H1 (cell line): ENCODE data around the gene SCNN1G. TPM values are rescaled to one million over a fixed set of nuclear protein-coding genes. Genes with fewer than 3 reads are reported as not detected.

ENCODE experiments used
- CTCF ChIA-PET: fragments of 300-600 bp; sonication (Branson Sonifier 250); formaldehyde crosslinking; loops from one replicate; lab custom pipeline; 2021; ENCODE audit not compliant: partially characterized antibody; lab: Charles Lee
- POLR2A ChIA-PET: fragments of 300-600 bp; sonication (Branson Sonifier 250); formaldehyde crosslinking; loops from one replicate; lab custom pipeline; 2021; ENCODE audit warnings: inconsistent platforms; ENCODE audit not compliant: partially characterized antibody; lab: Charles Lee
- DNase-seq, 2 experiments: peaks; one replicate each; pipeline versions ENCODE4 v3.0.0 to v3.0.0-alpha.2; 2010 to 2022; ENCODE audit warnings: low spot score in 2 of 2, low read depth in 1 of 2, mixed read lengths in 1 of 2
- FAIRE-seq: peaks from 2 replicates; lab custom pipeline; 2011; peaks lifted over from hg19 to GRCh38; lab: Jason Lieb, UNC
- H2AFZ ChIP-seq: 2 replicates; pipeline ENCODE4 v1.8.1; 2012; ENCODE audit warnings: low read length, inconsistent platforms
- H2AK5ac ChIP-seq: 2 replicates; pipeline ENCODE4 v1.6.1; 2013; ENCODE audit warnings: low read depth, low read length
- H2BK120ac ChIP-seq: replicated peaks from 2 replicates; pipeline ENCODE3; 2013; ENCODE audit warnings: low read depth, low read length, inconsistent platforms
- H2BK12ac ChIP-seq: 2 replicates; pipeline ENCODE4 v1.6.1; 2013; ENCODE audit warnings: low read depth, low read length
- H2BK15ac ChIP-seq: 2 replicates; pipeline ENCODE4 v1.6.1; 2013; ENCODE audit warnings: low read length
- H2BK20ac ChIP-seq: 2 replicates; pipeline ENCODE4 v1.6.1; 2013; ENCODE audit warnings: low read length
- H2BK5ac ChIP-seq: 2 replicates; pipeline ENCODE4 v1.6.1; 2013; ENCODE audit warnings: low read depth, low read length
- H3K14ac ChIP-seq: 2 replicates; pipeline ENCODE4 v1.6.1; 2013; ENCODE audit warnings: inconsistent platforms; ENCODE audit not compliant: insufficient read length
- H3K18ac ChIP-seq: 2 replicates; pipeline ENCODE4 v1.6.1; 2013; ENCODE audit warnings: low read length; ENCODE audit errors: extremely low read depth
- H3K23ac ChIP-seq: 2 replicates; pipeline ENCODE4 v1.6.1; 2013; ENCODE audit warnings: inconsistent platforms; ENCODE audit not compliant: insufficient read length
- H3K23me2 ChIP-seq: 2 replicates; pipeline ENCODE4 v1.6.1; 2013; ENCODE audit warnings: low read depth, low read length
- H3K27ac ChIP-seq: 2 replicates; pipeline ENCODE4 v1.6.1; 2011; ENCODE audit warnings: low read depth, low read length, inconsistent platforms
- H3K27me3 ChIP-seq, 4 experiments: replicated peaks in 1 of 4; 1 replicate in 1 of 4; 2 replicates in 3 of 4; pipeline versions ENCODE4 v1.6.1 to v1.8.1; 2011 to 2013; ENCODE audit warnings: low read length in 3 of 4, mild to moderate bottlenecking in 3 of 4, inconsistent platforms in 2 of 4, mixed read lengths in 2 of 4, moderate library complexity in 1 of 4; ENCODE audit not compliant: control insufficient read depth in 3 of 4, insufficient read depth in 3 of 4; ENCODE audit errors: extremely low read depth in 1 of 4
- H3K36me3 ChIP-seq, 4 experiments: 2 replicates each; pipeline versions ENCODE4 v1.6.1 to v1.8.1; 2011 to 2013; ENCODE audit warnings: mild to moderate bottlenecking in 4 of 4, low read length in 3 of 4, moderate library complexity in 2 of 4, control low read depth in 1 of 4, inconsistent platforms in 1 of 4; ENCODE audit not compliant: insufficient read depth in 4 of 4, control insufficient read depth in 2 of 4
- H3K4ac ChIP-seq: replicated peaks from 2 replicates; pipeline ENCODE3; 2013; ENCODE audit warnings: low read length, low read depth, mixed read lengths, inconsistent platforms; ENCODE audit not compliant: insufficient read length
- H3K4me1 ChIP-seq, 4 experiments: replicated peaks in 1 of 4; 1 replicate in 1 of 4; 2 replicates in 3 of 4; pipeline versions ENCODE4 v1.6.1 to v1.8.1; 2011 to 2013; ENCODE audit warnings: low read length in 3 of 4, inconsistent platforms in 2 of 4, mixed read lengths in 1 of 4; ENCODE audit not compliant: insufficient read depth in 4 of 4, control insufficient read depth in 3 of 4
- H3K4me2 ChIP-seq, 2 experiments: 2 replicates each; pipeline versions ENCODE4 v1.6.1 to v1.8.1; 2011 to 2013; ENCODE audit warnings: low read depth in 2 of 2, low read length in 2 of 2, control low read depth in 1 of 2, inconsistent platforms in 1 of 2, mild to moderate bottlenecking in 1 of 2; ENCODE audit not compliant: insufficient read depth in 1 of 2
- H3K4me3 ChIP-seq, 4 experiments: fragments of 200-600, 300-600 bp in 1 of 4; sonication (generic), shearing (Covaris generic), sonication (Bioruptor Twin) in 1 of 4; 2 replicates each; pipeline versions ENCODE4 v1.5.1 to v1.8.1; 2011 to 2016; ENCODE audit warnings: low read length in 4 of 4, low read depth in 3 of 4, control low read depth in 2 of 4, inconsistent platforms in 2 of 4, mild to moderate bottlenecking in 2 of 4, mixed read lengths in 1 of 4, moderate library complexity in 1 of 4; ENCODE audit not compliant: insufficient read depth in 2 of 4; ENCODE audit errors: extremely low read depth in 1 of 4
- H3K56ac ChIP-seq: replicated peaks from 2 replicates; pipeline ENCODE3; 2013; ENCODE audit warnings: low read depth, mild to moderate bottlenecking, mixed read lengths, low read length, inconsistent platforms; ENCODE audit not compliant: insufficient read length
- H3K79me1 ChIP-seq: 2 replicates; pipeline ENCODE4 v1.6.1; 2013; ENCODE audit warnings: low read depth, low read length, control low read depth
- H3K79me2 ChIP-seq, 2 experiments: 2 replicates each; pipeline versions ENCODE4 v1.6.1 to v1.8.1; 2012 to 2013; ENCODE audit warnings: low read length in 2 of 2, mild to moderate bottlenecking in 2 of 2, inconsistent platforms in 1 of 2; ENCODE audit not compliant: insufficient read depth in 2 of 2, control insufficient read depth in 1 of 2
- H3K9ac ChIP-seq, 4 experiments: replicated peaks in 1 of 4; 1 replicate in 1 of 4; 2 replicates in 3 of 4; pipeline versions ENCODE4 v1.6.1 to v1.8.1; 2011 to 2013; ENCODE audit warnings: low read depth in 3 of 4, low read length in 3 of 4, control low read depth in 2 of 4, mild to moderate bottlenecking in 2 of 4, moderate library complexity in 2 of 4, inconsistent platforms in 1 of 4; ENCODE audit errors: extremely low read depth in 1 of 4
- H3K9me3 ChIP-seq, 2 experiments: 2 replicates each; pipeline versions ENCODE4 v1.6.1 to v1.8.1; 2012 to 2013; ENCODE audit warnings: mild to moderate bottlenecking in 2 of 2, moderate library complexity in 2 of 2, control low read depth in 1 of 2, inconsistent platforms in 1 of 2, low read depth in 1 of 2, low read length in 1 of 2, mixed read lengths in 1 of 2; ENCODE audit not compliant: insufficient read depth in 2 of 2
- H4K20me1 ChIP-seq, 2 experiments: replicated peaks in 1 of 2; 2 replicates each; pipeline versions ENCODE3 to v1.8.1; 2011 to 2013; ENCODE audit warnings: inconsistent platforms in 2 of 2, low read length in 2 of 2, mild to moderate bottlenecking in 1 of 2; ENCODE audit not compliant: insufficient read depth in 2 of 2, control insufficient read depth in 1 of 2
- H4K5ac ChIP-seq: 2 replicates; pipeline ENCODE4 v1.6.1; 2013; ENCODE audit warnings: low read length, low read depth, mixed read lengths, inconsistent platforms; ENCODE audit not compliant: insufficient read length
- H4K8ac ChIP-seq: 2 replicates; pipeline ENCODE4 v1.8.0; 2013; ENCODE audit warnings: mild to moderate bottlenecking, moderate library complexity, low read length, inconsistent platforms; ENCODE audit not compliant: insufficient read depth; ENCODE audit errors: extremely low read depth
- H4K91ac ChIP-seq: replicated peaks from 2 replicates; pipeline ENCODE3; 2013; ENCODE audit warnings: low read length, mixed read lengths, inconsistent platforms; ENCODE audit not compliant: insufficient read length
- ZNF274 ChIP-seq: IDR thresholded peaks from 2 replicates; pipeline ENCODE4 v1.7.0; 2012; ENCODE audit warnings: low read length, borderline replicate concordance; ENCODE audit errors: extremely low read depth
- WGBS, 2 experiments: shearing (Covaris generic) in 1 of 2; methylation state at CpG; one replicate each; pipeline versions ENCODE4 v1.1.6 to v1.1.7; 2013 to 2015; ENCODE audit warnings: low lambda C conversion rate in 2 of 2, mixed read lengths in 2 of 2, inconsistent platforms in 1 of 2, low coverage in 1 of 2, missing lambda C conversion rate in 1 of 2; ENCODE audit not compliant: insufficient replicate concordance in 2 of 2, insufficient coverage in 1 of 2, insufficient read length in 1 of 2; ENCODE audit errors: extremely low coverage in 1 of 2, missing lambda C conversion rate in 1 of 2; 5-methylcytosine and 5-hydroxymethylcytosine counted together
- polyA plus RNA-seq, 7 experiments: library from polyadenylated mRNA; depleted of rRNA in 3 of 7; stranded (reverse) in 5 of 7; unstranded in 2 of 7; fragments of >200 nt in 5 of 7; fragments of 200-250 nt in 2 of 7; gene quantifications; 1 replicate in 5 of 7; 2 replicates in 1 of 7; 4 replicates in 1 of 7; pipeline versions ENCODE4 v1.2.1 to v1.2.3, GENCODE V29; 2011 to 2013; ENCODE audit warnings: missing spikeins in 2 of 7, mixed read lengths in 2 of 7
- total RNA-seq: library from RNA; stranded (reverse); fragmentation: NEBNext Ultra II Directional; extraction: Animal tissue kit (Norgen Biotek cat#: 25700); gene quantifications from 2 replicates; pipeline ENCODE4 v1.2.1, GENCODE V29; 2021
- TF ChIP-seq, protein P1 (sequence below): IDR thresholded peaks from 2 replicates; pipeline ENCODE4 v1.6.1; 2011; ENCODE audit warnings: low read length, improper control_type of control experiment

Gene SCNN1G
- total and polyA plus RNA-seq, 2 of the 8 experiments (the other 6 are each of a cell fraction or from before 2014, with no cell fraction given): 0.73 to 1.1 TPM

DNA sequence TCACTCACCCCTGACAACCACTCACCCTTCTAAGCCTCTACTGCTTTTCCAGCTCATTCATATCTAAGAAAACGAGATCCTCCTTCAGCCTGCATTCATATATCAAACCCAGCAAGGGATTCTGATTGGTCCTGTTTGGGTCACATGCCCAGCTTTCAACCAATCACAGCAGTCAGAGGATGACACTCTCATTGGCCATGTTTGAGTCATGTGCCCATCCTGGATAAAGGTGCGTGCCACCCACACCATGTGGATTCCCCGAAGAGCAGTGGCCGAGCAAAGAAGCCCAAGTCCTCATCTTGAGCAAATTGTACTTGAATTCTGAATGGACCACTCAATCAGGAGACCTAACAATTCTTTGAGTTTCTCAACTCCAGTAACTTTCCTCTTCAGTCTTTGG, 45.0 kb downstream of the SCNN1G start:
- no peak overlapping the region for H4K91ac ChIP-seq
- no peak overlapping the region for H2BK15ac ChIP-seq
- no peak overlapping the region for H3K27ac ChIP-seq
- H2BK20ac ChIP-seq: no peak overlapping the region
- H3K9me3 ChIP-seq: no peaks in the 10 kb centered on the region
- no peaks in the 10 kb centered on the region for H3K27me3 ChIP-seq
- no peak overlapping the region for H3K18ac ChIP-seq
- no peak overlapping the region for H2BK12ac ChIP-seq
- H3K56ac ChIP-seq: no peak overlapping the region
- ChIA-PET CTCF (interaction anchor here (1.1 to 2.6 kb wide), 2 partner anchors 19 to 43 kb away, joined by 4 to 9 read pairs; no protein-coding TSS in a partner anchor), POLR2A (no interaction called here)
- no peak for FAIRE-seq
- H3K36me3 ChIP-seq: no peaks in the 10 kb centered on the region
- no peaks in the 10 kb centered on the region for H3K79me1 ChIP-seq
- H4K20me1 ChIP-seq: peaks cover 0 to 3% of the 10 kb centered on the region in 2 experiments
- H2AFZ ChIP-seq: no peak overlapping the region
- no peak overlapping the region for H4K5ac ChIP-seq
- TF ChIP-seq ZNF274: no peak
- TF ChIP-seq, protein P1, sequence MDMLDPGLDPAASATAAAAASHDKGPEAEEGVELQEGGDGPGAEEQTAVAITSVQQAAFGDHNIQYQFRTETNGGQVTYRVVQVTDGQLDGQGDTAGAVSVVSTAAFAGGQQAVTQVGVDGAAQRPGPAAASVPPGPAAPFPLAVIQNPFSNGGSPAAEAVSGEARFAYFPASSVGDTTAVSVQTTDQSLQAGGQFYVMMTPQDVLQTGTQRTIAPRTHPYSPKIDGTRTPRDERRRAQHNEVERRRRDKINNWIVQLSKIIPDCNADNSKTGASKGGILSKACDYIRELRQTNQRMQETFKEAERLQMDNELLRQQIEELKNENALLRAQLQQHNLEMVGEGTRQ: peak; percentile 59
- H3K9ac ChIP-seq: no peak overlapping the region
- H3K14ac ChIP-seq: no peak overlapping the region
- WGBS, 2 experiments: 65% methylated on average over 4 of the region's 4 CpGs; no CpG with 5 or more reads in 1 of the 2 experiments
- DNase-seq: no peak
- no peak overlapping the region for H3K4me2 ChIP-seq
- H4K8ac ChIP-seq: no peak overlapping the region
- H3K4me1 ChIP-seq: peaks cover 0 to 10% (median 8%) of the 10 kb centered on the region in 4 experiments; a peak in 5 of 7 replicates
- H3K4ac ChIP-seq: peak overlapping the region; percentile 78
- no peaks in the 10 kb centered on the region for H3K79me2 ChIP-seq
- H3K23me2 ChIP-seq: peaks cover 8% of the 10 kb centered on the region; the same call in 1 of the 2 replicates
- no peak overlapping the region for H3K4me3 ChIP-seq
- H3K23ac ChIP-seq: no peak overlapping the region
- no peak overlapping the region for H2BK120ac ChIP-seq
- no peak overlapping the region for H2AK5ac ChIP-seq
- H2BK5ac ChIP-seq: no peak overlapping the region
